Sigmoid colon (tissue), 4 donors: ENCODE results near the gene RAB27B.

Experiments
- POLR2AphosphoS5 ChIP-seq, 4 donors: sonication (generic); formaldehyde crosslinking; IDR thresholded peaks; one replicate each; pipeline ENCODE4 v1.6.1; 2017; ENCODE audit warnings: antibody characterized with exemption in 4 of 4
- TF ChIP-seq, protein P1 (sequence below), 4 experiments: fragments of 450-650 bp in 3 of 4; fragments of 200-600 bp in 1 of 4; IDR thresholded peaks; one replicate each; pipeline ENCODE4 v1.5.1; 2016 to 2019; ENCODE audit warnings: antibody characterized with exemption in 4 of 4, mild to moderate bottlenecking in 3 of 4, moderate library complexity in 2 of 4

DNA sequence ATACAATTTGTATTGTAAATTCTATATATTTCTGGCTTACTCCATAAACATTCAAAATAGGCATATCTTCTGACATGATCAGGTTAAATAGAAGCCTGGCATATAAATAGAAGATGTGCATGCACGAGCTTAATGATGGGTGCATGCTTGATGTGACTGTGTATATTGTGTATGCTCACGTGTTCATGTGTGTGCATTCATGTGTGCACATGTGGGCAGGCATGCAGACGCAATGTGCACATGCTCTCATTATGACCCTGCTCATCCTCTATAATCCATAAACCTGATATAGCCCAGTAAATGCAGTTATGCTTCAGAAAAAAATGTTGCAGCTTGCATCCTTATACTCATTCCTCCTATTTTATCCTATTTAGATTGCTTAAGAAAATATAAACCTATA is 29.2 kb downstream of the RAB27B start:
- TF ChIP-seq, protein P1, sequence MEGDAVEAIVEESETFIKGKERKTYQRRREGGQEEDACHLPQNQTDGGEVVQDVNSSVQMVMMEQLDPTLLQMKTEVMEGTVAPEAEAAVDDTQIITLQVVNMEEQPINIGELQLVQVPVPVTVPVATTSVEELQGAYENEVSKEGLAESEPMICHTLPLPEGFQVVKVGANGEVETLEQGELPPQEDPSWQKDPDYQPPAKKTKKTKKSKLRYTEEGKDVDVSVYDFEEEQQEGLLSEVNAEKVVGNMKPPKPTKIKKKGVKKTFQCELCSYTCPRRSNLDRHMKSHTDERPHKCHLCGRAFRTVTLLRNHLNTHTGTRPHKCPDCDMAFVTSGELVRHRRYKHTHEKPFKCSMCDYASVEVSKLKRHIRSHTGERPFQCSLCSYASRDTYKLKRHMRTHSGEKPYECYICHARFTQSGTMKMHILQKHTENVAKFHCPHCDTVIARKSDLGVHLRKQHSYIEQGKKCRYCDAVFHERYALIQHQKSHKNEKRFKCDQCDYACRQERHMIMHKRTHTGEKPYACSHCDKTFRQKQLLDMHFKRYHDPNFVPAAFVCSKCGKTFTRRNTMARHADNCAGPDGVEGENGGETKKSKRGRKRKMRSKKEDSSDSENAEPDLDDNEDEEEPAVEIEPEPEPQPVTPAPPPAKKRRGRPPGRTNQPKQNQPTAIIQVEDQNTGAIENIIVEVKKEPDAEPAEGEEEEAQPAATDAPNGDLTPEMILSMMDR (IDR thresholded peaks at IDR 0.05), result no peak
- TF ChIP-seq POLR2AphosphoS5 (IDR thresholded peaks at IDR 0.05), result no peak
